CD4-positive, alpha-beta T cell treated with Interleukin-15 for 4 hours (primary cell): ENCODE data around the gene TMEM33.

ENCODE experiments used
- DNase-seq: peaks from one replicate; pipeline ENCODE4 v3.0.0-alpha.2; 2020; ENCODE audit warnings: low spot score

The TMEM33 gene

GRCh38 chr4:41998019-41998418, 62.8 kb downstream of the TMEM33 start:
- no peak for DNase-seq

GRCh38 chr4:41999321-41999720, 64.1 kb downstream of the TMEM33 start:
- DNase-seq: no peak

GRCh38 chr4:42008011-42008786, 73.0 kb downstream of the TMEM33 start:
- no peak for DNase-seq
